Memory B cell (primary cell): ENCODE data around the gene PPARG.
"Not testable (repeated sequence)": the region's sequence is repeated elsewhere in the genome, so short reads cannot be mapped to it uniquely, and the experiment has no call there.

Source experiments
- ATAC-seq: fragments of 150-1000 bp; cut with Tn5 transposase; 2 replicates; pipeline ENCODE4 v1.10.0; 2021; ENCODE audit warnings: low read depth, mild to moderate bottlenecking, moderate library complexity
- DNase-seq, 2 donors: peaks; one replicate each; pipeline ENCODE4 v3.0.0; 2022; ENCODE audit warnings: low spot score in 2 of 2
- H3K27ac Mint-ChIP-seq: one replicate; pipeline ENCODE4 v1.8.0; 2022; ENCODE audit warnings: mild to moderate bottlenecking, moderate library complexity, mixed read lengths
- H3K27me3 Mint-ChIP-seq: one replicate; pipeline ENCODE4 v1.8.0; 2022; ENCODE audit warnings: mixed read lengths
- H3K36me3 Mint-ChIP-seq: one replicate; pipeline ENCODE4 v1.8.0; 2022; ENCODE audit warnings: mild to moderate bottlenecking, mixed read lengths
- H3K4me1 Mint-ChIP-seq: one replicate; pipeline ENCODE4 v1.8.0; 2022; ENCODE audit warnings: mixed read lengths
- H3K4me3 Mint-ChIP-seq: one replicate; pipeline ENCODE4 v1.8.0; 2022; ENCODE audit warnings: mild to moderate bottlenecking, moderate library complexity, mixed read lengths
- H3K9me3 Mint-ChIP-seq: one replicate; pipeline ENCODE4 v1.8.0; 2022; ENCODE audit warnings: mixed read lengths

Gene PPARG

GRCh38 chr3:12465151-12465835, 176.4 kb downstream of the PPARG start:
- peaks cover 8% of the 10 kb centered on the region for H3K27me3 Mint-ChIP-seq
- H3K4me1 Mint-ChIP-seq: no peaks in the 10 kb centered on the region
- no peak overlapping the region for H3K4me3 Mint-ChIP-seq
- DNase-seq (no peak), ATAC-seq (no peak)
- no peak overlapping the region for H3K27ac Mint-ChIP-seq
- H3K36me3 Mint-ChIP-seq: no peaks in the 10 kb centered on the region
- no peaks in the 10 kb centered on the region for H3K9me3 Mint-ChIP-seq

GRCh38 chr3:12465836-12466225, 177.0 kb downstream of the PPARG start:
- no peak overlapping the region for H3K27ac Mint-ChIP-seq
- H3K4me3 Mint-ChIP-seq: no peak overlapping the region
- DNase-seq: no peak
- no peaks in the 10 kb centered on the region for H3K9me3 Mint-ChIP-seq
- no peaks in the 10 kb centered on the region for H3K4me1 Mint-ChIP-seq
- ATAC-seq: no peak
- H3K36me3 Mint-ChIP-seq: no peaks in the 10 kb centered on the region
- peaks cover 8% of the 10 kb centered on the region for H3K27me3 Mint-ChIP-seq

- Mint-ChIP-seq H3K27ac (no peak overlapping the region), H3K27me3 (peaks cover 8% of the 10 kb centered on the region), H3K9me3 (no peaks in the 10 kb centered on the region), H3K4me1 (peaks cover 5% of the 10 kb centered on the region), H3K4me3 (no peak overlapping the region), H3K36me3 (no peaks in the 10 kb centered on the region)
- DNase-seq: no peak
- no peak for ATAC-seq
Measured at GRCh38 chr3:12467746-12468145, 178.9 kb downstream of the PPARG start.

GRCh38 chr3:12468276-12468675, 179.4 kb downstream of the PPARG start:
- H3K36me3 Mint-ChIP-seq: no peaks in the 10 kb centered on the region
- no peak overlapping the region for H3K4me3 Mint-ChIP-seq
- H3K9me3 Mint-ChIP-seq: no peaks in the 10 kb centered on the region
- H3K27ac Mint-ChIP-seq: no peak overlapping the region
- peaks cover 7% of the 10 kb centered on the region for H3K4me1 Mint-ChIP-seq
- peaks cover 8% of the 10 kb centered on the region for H3K27me3 Mint-ChIP-seq
- DNase-seq (no peak), ATAC-seq (no peak)

GRCh38 chr3:12468757-12469156, 179.9 kb downstream of the PPARG start:
- H3K9me3 Mint-ChIP-seq: no peaks in the 10 kb centered on the region
- no peak overlapping the region for H3K27ac Mint-ChIP-seq
- H3K36me3 Mint-ChIP-seq: no peaks in the 10 kb centered on the region
- DNase-seq (no peak), ATAC-seq (no peak)
- H3K4me1 Mint-ChIP-seq: peaks cover 7% of the 10 kb centered on the region
- H3K4me3 Mint-ChIP-seq: no peak overlapping the region
- H3K27me3 Mint-ChIP-seq: peaks cover 8% of the 10 kb centered on the region

GRCh38 chr3:12469222-12469621, 180.4 kb downstream of the PPARG start:
- not testable (repeated sequence) for DNase-seq, H3K9me3 Mint-ChIP-seq, H3K27ac Mint-ChIP-seq, H3K4me3 Mint-ChIP-seq, H3K4me1 Mint-ChIP-seq, H3K36me3 Mint-ChIP-seq, H3K27me3 Mint-ChIP-seq, ATAC-seq

- DNase-seq: no peak
- peaks cover 7% of the 10 kb centered on the region for H3K4me1 Mint-ChIP-seq
- no peaks in the 10 kb centered on the region for H3K9me3 Mint-ChIP-seq
- H3K36me3 Mint-ChIP-seq: no peaks in the 10 kb centered on the region
- no peak overlapping the region for H3K4me3 Mint-ChIP-seq
- peaks cover 8% of the 10 kb centered on the region for H3K27me3 Mint-ChIP-seq
- no peak for ATAC-seq
- H3K27ac Mint-ChIP-seq: no peak overlapping the region
Measured at GRCh38 chr3:12470111-12470510, 181.2 kb downstream of the PPARG start.

- Mint-ChIP-seq H3K4me3 (no peak overlapping the region), H3K27me3 (peaks cover 8% of the 10 kb centered on the region), H3K9me3 (no peaks in the 10 kb centered on the region), H3K4me1 (peaks cover 7% of the 10 kb centered on the region), H3K27ac (no peak overlapping the region), H3K36me3 (no peaks in the 10 kb centered on the region)
- ATAC-seq (no peak), DNase-seq (no peak)
Measured at GRCh38 chr3:12470680-12471079, 181.8 kb downstream of the PPARG start.

- no peak overlapping the region for H3K27ac Mint-ChIP-seq
- H3K36me3 Mint-ChIP-seq: no peaks in the 10 kb centered on the region
- no peaks in the 10 kb centered on the region for H3K9me3 Mint-ChIP-seq
- H3K4me1 Mint-ChIP-seq: peaks cover 7% of the 10 kb centered on the region
- H3K4me3 Mint-ChIP-seq: no peak overlapping the region
- DNase-seq (no peak), ATAC-seq (no peak)
- peaks cover 8% of the 10 kb centered on the region for H3K27me3 Mint-ChIP-seq
Measured at GRCh38 chr3:12471241-12471640, 182.4 kb downstream of the PPARG start.

GRCh38 chr3:12472000-12472610, 183.2 kb downstream of the PPARG start:
- H3K4me3 Mint-ChIP-seq: no peak overlapping the region
- peaks cover 7% of the 10 kb centered on the region for H3K27me3 Mint-ChIP-seq
- no peak for ATAC-seq
- no peaks in the 10 kb centered on the region for H3K9me3 Mint-ChIP-seq
- DNase-seq: no peak
- no peaks in the 10 kb centered on the region for H3K36me3 Mint-ChIP-seq
- no peak overlapping the region for H3K27ac Mint-ChIP-seq
- peaks cover 7% of the 10 kb centered on the region for H3K4me1 Mint-ChIP-seq

GRCh38 chr3:12472796-12473195, 183.9 kb downstream of the PPARG start:
- Mint-ChIP-seq H3K27me3 (peaks cover 7% of the 10 kb centered on the region), H3K4me1 (peaks cover 7% of the 10 kb centered on the region), H3K27ac (no peak overlapping the region), H3K9me3 (no peaks in the 10 kb centered on the region), H3K36me3 (no peaks in the 10 kb centered on the region), H3K4me3 (no peak overlapping the region)
- DNase-seq (no peak), ATAC-seq (no peak)

- Mint-ChIP-seq H3K27me3 (peaks cover 4% of the 10 kb centered on the region), H3K27ac (no peak overlapping the region), H3K4me1 (peaks cover 7% of the 10 kb centered on the region), H3K4me3 (no peak overlapping the region), H3K9me3 (no peaks in the 10 kb centered on the region), H3K36me3 (no peaks in the 10 kb centered on the region)
- no peak for ATAC-seq
- DNase-seq: no peak
Measured at GRCh38 chr3:12473511-12473910, 184.6 kb downstream of the PPARG start.

- DNase-seq: no peak
- Mint-ChIP-seq H3K4me3 (no peak overlapping the region), H3K36me3 (no peaks in the 10 kb centered on the region), H3K27ac (no peak overlapping the region), H3K27me3 (no peaks in the 10 kb centered on the region), H3K9me3 (no peaks in the 10 kb centered on the region), H3K4me1 (peaks cover 6% of the 10 kb centered on the region)
- no peak for ATAC-seq
Measured at GRCh38 chr3:12476238-12476897, 187.5 kb downstream of the PPARG start.

- no peak for DNase-seq
- peaks cover 4% of the 10 kb centered on the region for H3K4me1 Mint-ChIP-seq
- no peak for ATAC-seq
Measured at GRCh38 chr3:12477256-12477655, 188.4 kb downstream of the PPARG start.

More at GRCh38 chr3:12477256-12477655, 188.4 kb downstream of the PPARG start:
- H3K27me3 Mint-ChIP-seq: no peaks in the 10 kb centered on the region
- no peak overlapping the region for H3K27ac Mint-ChIP-seq
- no peaks in the 10 kb centered on the region for H3K36me3 Mint-ChIP-seq
- no peak overlapping the region for H3K4me3 Mint-ChIP-seq
- H3K9me3 Mint-ChIP-seq: no peaks in the 10 kb centered on the region
